Measurements from ENCODE around the gene UXS1.

UXS1 gene

DNA sequence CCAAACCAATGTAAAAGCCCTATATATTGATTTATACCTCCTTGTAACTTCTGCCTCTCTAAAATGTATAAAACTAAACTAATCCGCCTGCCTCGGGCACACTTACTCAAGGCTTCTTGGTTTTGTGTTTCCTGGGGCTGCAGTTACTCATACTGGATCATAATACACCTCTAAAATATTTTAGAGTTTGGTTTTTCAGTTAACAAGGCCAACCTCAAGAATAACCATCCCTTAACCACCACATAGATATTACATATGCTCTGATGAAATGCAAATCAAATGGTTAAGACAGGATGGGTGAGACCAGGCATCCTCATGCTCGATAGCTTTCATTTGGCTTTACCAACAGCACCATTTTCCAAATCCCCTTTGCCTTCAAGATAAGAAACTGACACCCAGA lies 46.4 kb downstream of the UXS1 start:
- ChIA-PET POLR2A (no interaction called here), CTCF (no interaction called here)
- DNase-seq (ENCODE audit: extremely low spot score) = no peak
- TF ChIP-seq LEF1 (IDR thresholded peaks at IDR 0.05; ENCODE audit: borderline replicate concordance) = no peak
- no peak for TF ChIP-seq FOXM1 (IDR thresholded peaks at IDR 0.05; ENCODE audit: borderline replicate concordance)
- TF ChIP-seq L3MBTL2 (conservative IDR thresholded peaks at IDR 0.05) = no peak
- TF ChIP-seq HDGF (IDR thresholded peaks at IDR 0.05; ENCODE audit: borderline replicate concordance) = no peak
- TF ChIP-seq ZNF384 (IDR thresholded peaks at IDR 0.05) = no peak
- no peak for TF ChIP-seq SP1 (IDR thresholded peaks at IDR 0.05)
- no peak for TF ChIP-seq CTBP1 (IDR thresholded peaks at IDR 0.05; ENCODE audit: borderline replicate concordance)
- TF ChIP-seq SUZ12 (IDR thresholded peaks at IDR 0.05) = no peak
- TF ChIP-seq FOXK2 (IDR thresholded peaks at IDR 0.05) = no peak
- no peak for TF ChIP-seq TARDBP (IDR thresholded peaks at IDR 0.05)
- no peak for TF ChIP-seq ARNT (IDR thresholded peaks at IDR 0.05)
- no peak for TF ChIP-seq ELF4 (IDR thresholded peaks at IDR 0.05)
- TF ChIP-seq PKNOX1 (IDR thresholded peaks at IDR 0.05) = no peak
- TF ChIP-seq NFRKB (IDR thresholded peaks at IDR 0.05) = no peak
- TF ChIP-seq BHLHE40 (IDR thresholded peaks at IDR 0.05; ENCODE audit: borderline replicate concordance) = no peak
- TF ChIP-seq FOXA1 (IDR thresholded peaks at IDR 0.05) = no peak

- no peak for DNase-seq (ENCODE audit: extremely low spot score)
- CTCF ChIA-PET = no interaction called here
- POLR2A ChIA-PET = no interaction called here
- TF ChIP-seq HDGF (IDR thresholded peaks at IDR 0.05; ENCODE audit: borderline replicate concordance) (no peak), ZNF384 (IDR thresholded peaks at IDR 0.05) (no peak), PKNOX1 (IDR thresholded peaks at IDR 0.05) (no peak), ARNT (IDR thresholded peaks at IDR 0.05) (no peak), ELF4 (IDR thresholded peaks at IDR 0.05) (no peak), NFRKB (IDR thresholded peaks at IDR 0.05) (no peak), SP1 (IDR thresholded peaks at IDR 0.05) (no peak), SUZ12 (IDR thresholded peaks at IDR 0.05) (no peak), CTBP1 (IDR thresholded peaks at IDR 0.05; ENCODE audit: borderline replicate concordance) (no peak), BHLHE40 (IDR thresholded peaks at IDR 0.05; ENCODE audit: borderline replicate concordance) (no peak), TARDBP (IDR thresholded peaks at IDR 0.05) (no peak), LEF1 (IDR thresholded peaks at IDR 0.05; ENCODE audit: borderline replicate concordance) (no peak), L3MBTL2 (conservative IDR thresholded peaks at IDR 0.05) (no peak), FOXM1 (IDR thresholded peaks at IDR 0.05; ENCODE audit: borderline replicate concordance) (no peak), FOXA1 (IDR thresholded peaks at IDR 0.05) (no peak)
These were observed 46.9 kb downstream of the UXS1 start for GRCh38 chr2:106147159-106147558.

DNA sequence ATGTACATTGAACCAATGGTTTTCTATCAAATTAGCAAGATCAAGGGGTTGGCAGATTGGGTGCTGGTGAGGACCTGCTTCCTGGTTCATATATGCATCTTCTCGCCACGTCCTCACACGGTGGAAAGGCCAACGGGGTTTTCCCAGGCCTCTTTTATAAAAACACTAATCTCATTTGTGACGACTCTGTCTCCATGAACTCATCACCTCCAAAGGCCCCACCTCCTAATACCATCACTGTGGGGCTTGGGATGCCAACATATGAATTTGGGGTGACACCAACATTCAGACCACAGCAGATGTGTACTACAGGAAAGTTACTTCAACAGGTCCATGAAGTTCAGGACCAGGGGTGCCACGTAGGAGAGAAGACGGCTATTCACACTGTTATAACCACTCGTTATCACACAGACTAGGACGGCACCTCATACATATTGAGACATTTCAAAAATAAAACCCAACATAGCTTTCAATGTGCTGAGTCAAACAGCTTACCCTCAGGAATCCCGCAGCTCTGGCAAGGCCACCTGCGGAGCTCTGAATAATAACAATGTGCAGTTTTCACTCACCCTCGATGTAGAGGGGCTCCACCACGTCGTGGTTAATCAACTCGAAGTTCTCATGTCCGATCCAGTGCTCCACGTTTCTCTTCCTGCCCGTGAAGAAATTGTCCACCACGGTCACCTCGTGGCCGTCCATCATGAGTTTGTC lies 49.3 kb downstream of the UXS1 start:
- ChIA-PET CTCF (interaction anchor here (0.6 kb wide), 1 partner anchor 29 kb away, joined by 3 read pairs; no protein-coding TSS in a partner anchor), POLR2A (no interaction called here)
- no peak for DNase-seq (ENCODE audit: extremely low spot score)
- TF ChIP-seq ARNT (IDR thresholded peaks at IDR 0.05) = no peak

DNA sequence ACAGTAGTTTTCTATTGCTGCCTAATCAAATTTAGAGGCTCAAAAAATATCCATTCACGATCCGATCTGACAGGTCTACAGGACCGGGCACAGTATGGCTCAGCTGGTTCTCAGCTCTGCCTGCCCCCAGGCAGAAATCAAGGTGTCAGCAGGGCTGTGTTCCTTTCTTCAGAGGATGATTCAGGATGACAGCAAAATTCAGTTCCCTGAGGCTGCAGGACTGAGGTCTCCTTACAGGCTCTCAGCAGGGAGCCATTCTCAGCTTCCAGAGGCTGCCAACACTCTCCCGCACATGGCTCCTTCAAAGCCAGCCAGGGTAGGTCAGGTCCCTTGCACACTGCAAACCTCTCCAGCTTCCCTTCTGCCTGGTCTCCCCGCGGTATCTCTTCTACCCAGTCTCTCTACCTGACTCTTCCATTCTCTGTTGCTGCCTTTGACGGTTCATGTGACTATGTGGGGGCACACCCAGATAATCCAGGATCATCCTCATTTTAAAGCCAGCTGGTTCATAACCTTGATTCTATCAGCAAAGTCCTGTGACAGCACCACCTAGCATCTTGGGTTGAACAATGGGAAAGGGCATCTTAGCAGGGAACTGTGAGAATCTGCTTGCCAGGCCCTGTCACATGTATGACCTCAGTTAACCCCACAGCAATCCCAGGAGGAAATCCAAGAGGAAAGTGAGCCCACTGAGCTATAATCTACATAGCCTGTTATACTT lies 50.4 kb downstream of the UXS1 start:
- ChIA-PET POLR2A (no interaction called here), CTCF (no interaction called here)
- TF ChIP-seq L3MBTL2 (conservative IDR thresholded peaks at IDR 0.05) (no peak), ELF4 (IDR thresholded peaks at IDR 0.05) (no peak), PKNOX1 (IDR thresholded peaks at IDR 0.05) (no peak), SP1 (IDR thresholded peaks at IDR 0.05) (no peak), ARNT (IDR thresholded peaks at IDR 0.05) (no peak), CTBP1 (IDR thresholded peaks at IDR 0.05; ENCODE audit: borderline replicate concordance) (no peak), TARDBP (IDR thresholded peaks at IDR 0.05) (no peak), FOXM1 (IDR thresholded peaks at IDR 0.05; ENCODE audit: borderline replicate concordance) (no peak), HDGF (IDR thresholded peaks at IDR 0.05; ENCODE audit: borderline replicate concordance) (no peak), BHLHE40 (IDR thresholded peaks at IDR 0.05; ENCODE audit: borderline replicate concordance) (no peak), NFRKB (IDR thresholded peaks at IDR 0.05) (no peak), ZNF384 (IDR thresholded peaks at IDR 0.05) (no peak), FOXA1 (IDR thresholded peaks at IDR 0.05) (no peak), FOXK2 (IDR thresholded peaks at IDR 0.05) (no peak), SUZ12 (IDR thresholded peaks at IDR 0.05) (no peak), LEF1 (IDR thresholded peaks at IDR 0.05; ENCODE audit: borderline replicate concordance) (no peak)
- DNase-seq (ENCODE audit: extremely low spot score) = no peak

DNA sequence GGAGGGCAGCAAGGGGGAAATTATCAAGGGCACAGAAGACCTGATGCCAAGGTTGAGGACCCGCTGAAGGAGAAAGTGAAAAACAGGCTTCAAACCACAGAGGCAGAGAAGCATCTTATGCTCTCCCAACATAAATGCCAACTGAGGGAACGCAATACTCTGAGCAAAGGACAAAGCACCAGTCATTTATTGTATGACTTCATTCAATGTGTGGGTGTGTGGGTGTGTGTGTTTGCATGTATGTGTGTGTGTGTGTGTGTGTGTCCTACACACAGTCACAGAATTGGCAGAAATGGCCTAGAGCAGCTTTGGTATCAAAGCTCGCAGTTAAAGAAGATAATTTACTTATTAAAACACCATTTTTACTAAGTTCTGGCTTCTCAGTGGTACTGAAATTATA lies 51.4 kb downstream of the UXS1 start:
- POLR2A ChIA-PET = no interaction called here
- CTCF ChIA-PET = no interaction called here
- TF ChIP-seq SP1 (IDR thresholded peaks at IDR 0.05) (no peak), ZNF384 (IDR thresholded peaks at IDR 0.05) (no peak), L3MBTL2 (conservative IDR thresholded peaks at IDR 0.05) (no peak), TARDBP (IDR thresholded peaks at IDR 0.05) (no peak)
- no peak for DNase-seq (ENCODE audit: extremely low spot score)

GRCh38 chr2:106140913-106141312 lies 53.2 kb downstream of the UXS1 start:
- TF ChIP-seq LEF1 (IDR thresholded peaks at IDR 0.05; ENCODE audit: borderline replicate concordance) = no peak
- no peak for TF ChIP-seq HDGF (IDR thresholded peaks at IDR 0.05; ENCODE audit: borderline replicate concordance)
- TF ChIP-seq BHLHE40 (IDR thresholded peaks at IDR 0.05; ENCODE audit: borderline replicate concordance) = no peak
- TF ChIP-seq CTBP1 (IDR thresholded peaks at IDR 0.05; ENCODE audit: borderline replicate concordance) = no peak
- TF ChIP-seq FOXM1 (IDR thresholded peaks at IDR 0.05; ENCODE audit: borderline replicate concordance) = no peak
- no peak for DNase-seq (ENCODE audit: extremely low spot score)
- ChIA-PET POLR2A (no interaction called here), CTCF (interaction anchor here (0.8 kb wide), 1 partner anchor 403 kb away, joined by 3 read pairs; no protein-coding TSS in a partner anchor)

All from HEK293T (cell line).